GM18498 (cell line): Measurements from ENCODE around the gene PCSK1N.
"Not testable (repeated sequence)": the region's sequence is repeated elsewhere in the genome, so short reads cannot be mapped to it uniquely, and the experiment has no call there.

Experiments used
- ATAC-seq: cut with Tn5 transposase; IDR thresholded peaks from one replicate; pipeline ENCODE4 v1.9.1; 2021; ENCODE audit warnings: mild to moderate bottlenecking, moderate library complexity; ENCODE audit not compliant: unreplicated experiment

The PCSK1N gene

GRCh38 chrX:48824066-48824465, 11.3 kb downstream of the PCSK1N start:
- ATAC-seq: no peak

DNA sequence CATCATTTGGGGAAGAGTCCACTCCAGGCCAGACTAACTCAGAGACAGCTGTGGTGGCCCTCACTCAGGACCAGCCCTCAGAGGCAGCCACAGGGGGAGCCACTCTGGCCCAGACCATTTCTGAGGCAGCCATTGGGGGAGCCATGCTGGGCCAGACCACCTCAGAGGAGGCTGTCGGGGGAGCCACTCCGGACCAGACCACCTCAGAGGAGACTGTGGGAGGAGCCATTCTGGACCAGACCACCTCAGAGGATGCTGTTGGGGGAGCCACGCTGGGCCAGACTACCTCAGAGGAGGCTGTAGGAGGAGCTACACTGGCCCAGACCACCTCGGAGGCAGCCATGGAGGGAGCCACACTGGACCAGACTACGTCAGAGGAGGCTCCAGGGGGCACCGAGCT, 12.4 kb downstream of the PCSK1N start:
- ATAC-seq: no peak

DNA sequence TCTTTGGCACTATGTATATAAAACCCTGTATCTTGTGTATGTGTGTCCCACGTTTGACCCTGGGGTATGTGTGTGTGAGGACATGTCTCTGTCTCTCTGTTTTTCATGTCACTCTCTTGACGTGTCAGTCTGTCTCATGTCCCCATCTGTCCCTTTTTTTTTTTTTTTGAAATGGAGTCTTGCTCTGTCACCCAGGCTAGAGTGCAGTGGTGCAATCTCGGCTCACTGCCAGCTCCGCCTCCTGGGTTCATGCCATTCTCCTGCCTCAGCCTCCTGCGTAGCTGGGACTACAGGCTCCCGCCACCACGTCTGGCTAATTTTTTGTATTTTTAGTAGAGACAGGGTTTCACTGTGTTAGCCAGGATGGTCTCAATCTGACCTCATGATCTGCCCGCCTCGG, 16.0 kb downstream of the PCSK1N start:
- not testable (repeated sequence) for ATAC-seq

DNA sequence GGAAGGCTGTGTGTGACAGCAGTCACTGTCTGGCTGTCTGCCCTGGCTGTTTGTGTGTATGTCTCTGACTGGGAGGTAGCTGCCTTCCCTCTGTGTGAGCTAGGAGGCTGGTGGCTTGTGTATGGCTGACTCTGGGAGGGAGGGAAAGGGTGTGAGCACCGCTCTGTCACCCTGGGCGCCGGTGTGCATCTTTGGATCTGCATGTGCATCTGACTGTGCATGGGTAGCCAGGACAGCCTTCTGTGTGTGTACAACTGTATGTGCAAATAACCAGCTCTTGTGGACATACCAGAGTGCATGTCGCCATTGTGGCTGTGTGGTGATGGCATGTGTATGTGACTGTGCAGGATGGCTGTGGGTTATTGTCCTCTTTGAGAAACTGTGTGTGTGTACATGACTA, 16.5 kb downstream of the PCSK1N start:
- no peak for ATAC-seq

DNA sequence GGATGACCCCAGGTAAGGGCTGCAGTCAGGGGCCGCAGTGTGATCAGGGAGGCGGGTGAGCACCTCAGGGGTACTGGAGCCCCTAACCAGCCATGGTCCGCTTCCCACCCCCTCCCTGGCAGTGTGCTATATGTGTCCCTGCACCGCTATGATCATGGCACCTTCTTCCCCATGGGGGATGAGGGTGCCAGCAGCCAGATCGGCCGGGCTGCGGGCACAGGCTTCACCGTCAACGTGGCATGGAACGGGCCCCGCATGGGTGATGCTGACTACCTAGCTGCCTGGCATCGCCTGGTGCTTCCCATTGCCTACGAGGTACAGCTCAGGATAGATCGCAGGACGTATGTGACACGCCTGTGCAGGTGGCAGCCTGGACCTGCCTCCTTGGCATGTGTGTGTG, 17.3 kb downstream of the PCSK1N start:
- no peak for ATAC-seq

DNA sequence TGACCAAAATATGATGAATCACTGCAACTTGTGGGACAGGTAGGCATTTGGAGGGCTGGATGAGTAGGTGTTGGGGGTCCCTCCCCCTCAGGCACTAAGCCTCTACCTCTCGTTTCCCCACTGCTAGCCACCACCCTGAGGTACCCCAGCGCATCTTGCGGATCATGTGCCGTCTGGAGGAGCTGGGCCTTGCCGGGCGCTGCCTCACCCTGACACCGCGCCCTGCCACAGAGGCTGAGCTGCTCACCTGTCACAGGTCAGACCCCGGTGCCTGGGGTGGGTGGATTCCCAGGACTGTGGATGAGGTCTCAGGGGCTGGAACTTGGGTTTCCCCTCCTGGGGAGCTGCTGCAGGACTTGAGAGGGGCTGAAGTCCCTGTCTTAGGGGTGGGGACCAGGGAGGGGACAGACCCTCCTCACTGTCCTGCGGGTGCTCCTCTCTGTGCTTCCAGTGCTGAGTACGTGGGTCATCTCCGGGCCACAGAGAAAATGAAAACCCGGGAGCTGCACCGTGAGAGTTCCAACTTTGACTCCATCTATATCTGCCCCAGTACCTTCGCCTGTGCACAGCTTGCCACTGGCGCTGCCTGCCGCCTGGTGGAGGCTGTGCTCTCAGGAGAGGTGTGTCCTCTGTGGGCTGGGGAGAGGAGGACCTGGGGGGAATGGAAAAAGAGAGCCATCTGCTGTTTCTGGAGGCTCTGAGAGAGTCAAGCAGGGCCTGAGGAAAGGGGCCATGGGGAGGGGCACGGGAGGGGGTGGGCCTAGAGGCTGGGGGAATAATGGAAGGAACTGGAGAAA, 19.2 kb downstream of the PCSK1N start:
- no peak for ATAC-seq

- no peak for ATAC-seq
Measured at GRCh38 chrX:48815266-48815665, 20.1 kb downstream of the PCSK1N start.

DNA sequence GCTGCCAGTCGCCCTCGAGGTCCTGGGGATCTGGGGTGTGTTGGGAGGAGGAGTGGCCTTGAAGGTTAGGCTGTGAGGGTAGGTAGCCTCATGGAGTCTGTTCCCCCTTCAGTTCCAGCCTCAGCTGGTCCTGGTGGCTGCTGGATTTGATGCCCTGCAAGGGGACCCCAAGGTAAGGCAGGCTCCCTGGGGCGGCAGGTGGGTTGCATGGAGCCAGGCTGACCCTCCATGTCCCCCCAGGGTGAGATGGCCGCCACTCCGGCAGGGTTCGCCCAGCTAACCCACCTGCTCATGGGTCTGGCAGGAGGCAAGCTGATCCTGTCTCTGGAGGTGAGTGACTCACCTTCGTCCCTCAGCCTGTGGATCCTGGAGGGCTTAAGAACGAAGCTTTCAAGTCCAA, 20.7 kb downstream of the PCSK1N start:
- ATAC-seq: no peak

DNA sequence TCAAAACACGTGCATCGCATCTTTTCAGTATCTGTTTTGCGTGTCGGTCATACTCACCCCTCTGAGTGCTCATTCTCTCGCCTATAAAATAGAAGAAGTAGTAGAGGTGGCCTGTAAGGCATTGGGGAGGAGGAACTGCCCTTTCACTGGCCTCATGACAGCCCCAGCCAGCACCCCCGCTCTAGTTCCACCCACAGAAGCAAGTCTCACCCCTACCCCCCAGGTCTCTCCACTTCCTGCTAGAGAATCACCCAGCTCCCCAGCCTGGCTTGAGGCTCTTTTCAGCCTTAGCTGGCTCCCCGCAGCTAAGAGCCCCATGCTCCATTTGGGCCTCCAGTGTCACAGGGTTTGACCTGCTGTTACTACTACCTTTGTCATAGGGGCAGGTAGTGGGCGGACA, 21.8 kb downstream of the PCSK1N start:
- ATAC-seq: no peak

- ATAC-seq: no peak
Measured at GRCh38 chrX:48806081-48806480, 29.3 kb downstream of the PCSK1N start.

GRCh38 chrX:48802905-48803200, 32.6 kb downstream of the PCSK1N start:
- ATAC-seq: no peak

DNA sequence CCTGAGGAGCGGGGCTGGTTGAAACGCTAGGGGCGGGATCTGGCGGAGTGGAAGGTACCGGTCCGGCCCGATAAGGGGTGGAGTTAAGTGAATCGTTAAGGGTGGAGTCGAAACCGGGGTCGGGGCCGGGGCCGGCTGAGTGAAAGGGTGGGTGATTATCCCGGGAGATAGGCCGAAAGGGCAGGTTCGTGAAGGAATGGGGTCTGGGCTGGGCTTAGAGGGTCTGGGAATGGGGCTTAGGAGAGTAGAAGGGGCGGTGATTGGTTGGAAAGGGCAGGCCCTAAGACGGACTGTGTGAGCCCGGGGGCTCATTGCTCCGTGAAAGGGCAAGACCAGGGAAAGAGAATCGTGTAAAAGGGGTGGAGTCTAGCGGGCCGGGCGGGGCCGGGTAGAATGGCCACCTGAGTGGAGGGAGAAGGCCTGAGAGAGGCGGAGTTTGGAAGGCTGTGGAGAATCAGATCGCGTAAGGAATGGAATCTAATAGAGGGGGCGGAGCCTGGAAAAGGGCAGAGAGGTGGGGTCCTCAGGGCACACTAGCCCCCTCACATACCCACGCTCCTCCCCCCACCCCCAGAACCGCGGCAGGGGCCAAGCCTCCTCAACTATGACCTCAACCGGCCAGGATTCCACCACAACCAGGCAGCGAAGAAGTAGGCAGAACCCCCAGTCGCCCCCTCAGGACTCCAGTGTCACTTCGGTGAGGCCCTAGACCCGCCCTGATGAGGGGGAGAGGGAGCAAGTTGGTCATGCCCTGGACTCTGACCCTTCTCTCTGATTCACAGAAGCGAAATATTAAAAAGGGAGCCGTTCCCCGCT, 33.1 kb downstream of the PCSK1N start:
- peak; percentile 47 for ATAC-seq

- peak; percentile 87 for ATAC-seq
Measured at GRCh38 chrX:48801280-48802088, 33.9 kb downstream of the PCSK1N start, which contains the start of gene HDAC6. Gene HDAC6 (plus strand): TSS chrX:48802067. CDS start chrX:48802693, 626 bp downstream.

- no peak for ATAC-seq
Measured at GRCh38 chrX:48800574-48801279, 34.7 kb downstream of the PCSK1N start.

DNA sequence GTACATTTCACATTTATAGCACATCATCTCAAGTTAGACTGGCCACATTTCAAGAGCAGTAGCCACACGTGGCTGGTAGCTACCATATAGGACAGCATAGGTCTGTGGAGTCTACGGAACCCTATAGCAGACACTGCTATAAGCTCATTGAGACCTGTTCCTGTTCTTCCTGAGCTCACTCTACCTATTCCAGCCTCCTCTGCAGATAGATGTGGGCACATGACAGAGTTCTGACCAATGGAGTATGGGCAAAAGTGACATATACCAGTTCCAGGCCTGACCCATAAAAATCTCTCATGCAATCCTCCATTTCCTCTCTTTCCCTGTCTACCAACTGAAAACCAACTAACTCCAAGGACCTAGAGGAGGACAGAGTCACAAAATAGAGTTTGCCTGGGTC, 37.1 kb downstream of the PCSK1N start:
- ATAC-seq: no peak

DNA sequence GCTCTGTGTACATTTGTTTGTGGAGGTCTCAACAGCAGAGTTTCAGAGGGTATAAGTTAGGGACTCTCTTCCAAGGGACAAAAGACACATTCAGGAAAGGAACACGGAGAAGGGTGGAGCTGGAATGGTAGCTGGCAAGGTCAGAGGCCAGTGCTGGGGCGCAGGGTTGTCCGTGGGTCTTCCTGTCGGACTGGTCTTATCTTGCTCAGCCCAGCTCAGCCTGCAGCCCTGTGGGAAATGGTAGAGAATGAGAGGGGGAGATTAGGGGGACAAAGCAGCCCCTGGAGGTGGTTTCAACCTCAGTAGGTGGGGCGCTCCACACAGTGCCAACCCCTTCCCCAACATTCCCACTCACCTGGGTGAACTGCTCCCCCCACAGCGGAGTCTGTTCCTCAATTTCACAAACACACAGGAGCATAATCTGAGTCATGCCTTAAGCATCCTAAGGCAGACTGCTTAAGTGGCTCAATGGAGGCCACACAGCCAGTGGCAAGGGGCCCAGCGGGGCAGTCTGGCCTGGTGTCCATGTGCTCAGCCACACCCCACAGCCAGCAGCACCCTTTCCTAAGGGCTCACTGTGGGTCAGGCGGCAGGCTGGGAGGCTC, 40.4 kb downstream of the PCSK1N start:
- no peak for ATAC-seq

- ATAC-seq: no peak
Measured at GRCh38 chrX:48794340-48794910, 41.0 kb downstream of the PCSK1N start.

GRCh38 chrX:48793935-48794334, 41.5 kb downstream of the PCSK1N start:
- no peak for ATAC-seq

- no peak for ATAC-seq
Measured at GRCh38 chrX:48792219-48792618, 43.2 kb downstream of the PCSK1N start.
